NCI-H146 (cell line): ENCODE data around the gene ATE1.

Source experiments
- DNase-seq: peaks from one replicate; lab custom pipeline; 2025; lab: John Stamatoyannopoulos, UW

The ATE1 gene

GRCh38 chr10:121695731-121696464 lies 231.9 kb downstream of the ATE1 start:
- DNase-seq, result no peak

GRCh38 chr10:121694966-121695643 lies 232.7 kb downstream of the ATE1 start:
- no peak for DNase-seq

GRCh38 chr10:121694327-121694965 lies 233.4 kb downstream of the ATE1 start:
- no peak for DNase-seq

GRCh38 chr10:121692626-121693025 lies 235.2 kb downstream of the ATE1 start:
- DNase-seq, result no peak

- DNase-seq, result no peak
These were observed 236.9 kb downstream of the ATE1 start for GRCh38 chr10:121690970-121691369.
